Upper lobe of left lung (tissue), 4 donors: ENCODE data around the gene CLNS1A.

ENCODE experiments used
- EP300 ChIP-seq, 4 donors: sonication (generic); formaldehyde crosslinking; IDR thresholded peaks; one replicate each; pipeline ENCODE4 v1.5.1; 2017; ENCODE audit warnings: antibody characterized with exemption in 4 of 4, control low read depth in 2 of 4
- POLR2A ChIP-seq, 4 donors: fragments of 450-650 bp; IDR thresholded peaks; one replicate each; pipeline ENCODE4 v1.5.1; 2016 to 2017; ENCODE audit warnings: antibody characterized with exemption in 4 of 4, mild to moderate bottlenecking in 2 of 4
- POLR2AphosphoS5 ChIP-seq, 2 donors: sonication (generic); formaldehyde crosslinking; IDR thresholded peaks; one replicate each; pipeline ENCODE4 v1.5.1; 2017; ENCODE audit warnings: antibody characterized with exemption in 2 of 2
- TF ChIP-seq, protein P1 (sequence below), 6 experiments: fragments of 450-650 bp in 4 of 6; fragments of 200-600 bp in 2 of 6; sonication (generic) in 2 of 6; IDR thresholded peaks; one replicate each; pipeline ENCODE4 v1.5.1; 2016 to 2019; ENCODE audit warnings: antibody characterized with exemption in 6 of 6

DNA sequence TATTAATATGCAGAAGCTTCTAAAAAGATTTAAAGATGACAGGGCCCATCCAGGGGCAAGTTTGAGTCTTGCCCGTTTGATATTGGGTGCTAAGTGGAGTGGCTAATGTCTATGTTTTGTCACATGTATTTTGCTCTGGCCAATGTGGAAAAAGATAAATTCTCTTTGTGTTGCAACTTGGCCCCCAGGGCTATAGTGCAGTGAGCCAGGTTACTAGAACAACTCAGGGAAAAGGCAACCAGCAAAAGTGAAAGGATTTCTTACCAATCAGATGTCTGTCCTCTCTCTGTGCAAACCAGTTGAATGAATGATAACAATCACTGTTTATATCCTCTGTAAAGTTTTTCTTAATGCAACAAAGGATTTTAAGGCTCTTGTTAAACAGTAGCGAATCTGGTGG, 4.6 kb upstream of the CLNS1A start:
- no peak for TF ChIP-seq POLR2A (IDR thresholded peaks at IDR 0.05)
- no peak for TF ChIP-seq POLR2AphosphoS5 (IDR thresholded peaks at IDR 0.05)
- TF ChIP-seq, protein P1, sequence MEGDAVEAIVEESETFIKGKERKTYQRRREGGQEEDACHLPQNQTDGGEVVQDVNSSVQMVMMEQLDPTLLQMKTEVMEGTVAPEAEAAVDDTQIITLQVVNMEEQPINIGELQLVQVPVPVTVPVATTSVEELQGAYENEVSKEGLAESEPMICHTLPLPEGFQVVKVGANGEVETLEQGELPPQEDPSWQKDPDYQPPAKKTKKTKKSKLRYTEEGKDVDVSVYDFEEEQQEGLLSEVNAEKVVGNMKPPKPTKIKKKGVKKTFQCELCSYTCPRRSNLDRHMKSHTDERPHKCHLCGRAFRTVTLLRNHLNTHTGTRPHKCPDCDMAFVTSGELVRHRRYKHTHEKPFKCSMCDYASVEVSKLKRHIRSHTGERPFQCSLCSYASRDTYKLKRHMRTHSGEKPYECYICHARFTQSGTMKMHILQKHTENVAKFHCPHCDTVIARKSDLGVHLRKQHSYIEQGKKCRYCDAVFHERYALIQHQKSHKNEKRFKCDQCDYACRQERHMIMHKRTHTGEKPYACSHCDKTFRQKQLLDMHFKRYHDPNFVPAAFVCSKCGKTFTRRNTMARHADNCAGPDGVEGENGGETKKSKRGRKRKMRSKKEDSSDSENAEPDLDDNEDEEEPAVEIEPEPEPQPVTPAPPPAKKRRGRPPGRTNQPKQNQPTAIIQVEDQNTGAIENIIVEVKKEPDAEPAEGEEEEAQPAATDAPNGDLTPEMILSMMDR (IDR thresholded peaks at IDR 0.05): no peak
- TF ChIP-seq EP300 (IDR thresholded peaks at IDR 0.05): no peak
